ENCODE measurements around the gene RUFY1. TPM values are rescaled to one million over a fixed set of nuclear protein-coding genes. Genes with fewer than 3 reads are reported as not detected.

The RUFY1 gene, protein sequence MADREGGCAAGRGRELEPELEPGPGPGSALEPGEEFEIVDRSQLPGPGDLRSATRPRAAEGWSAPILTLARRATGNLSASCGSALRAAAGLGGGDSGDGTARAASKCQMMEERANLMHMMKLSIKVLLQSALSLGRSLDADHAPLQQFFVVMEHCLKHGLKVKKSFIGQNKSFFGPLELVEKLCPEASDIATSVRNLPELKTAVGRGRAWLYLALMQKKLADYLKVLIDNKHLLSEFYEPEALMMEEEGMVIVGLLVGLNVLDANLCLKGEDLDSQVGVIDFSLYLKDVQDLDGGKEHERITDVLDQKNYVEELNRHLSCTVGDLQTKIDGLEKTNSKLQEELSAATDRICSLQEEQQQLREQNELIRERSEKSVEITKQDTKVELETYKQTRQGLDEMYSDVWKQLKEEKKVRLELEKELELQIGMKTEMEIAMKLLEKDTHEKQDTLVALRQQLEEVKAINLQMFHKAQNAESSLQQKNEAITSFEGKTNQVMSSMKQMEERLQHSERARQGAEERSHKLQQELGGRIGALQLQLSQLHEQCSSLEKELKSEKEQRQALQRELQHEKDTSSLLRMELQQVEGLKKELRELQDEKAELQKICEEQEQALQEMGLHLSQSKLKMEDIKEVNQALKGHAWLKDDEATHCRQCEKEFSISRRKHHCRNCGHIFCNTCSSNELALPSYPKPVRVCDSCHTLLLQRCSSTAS
- total RNA-seq, result 48.3 and 49.1 TPM in 2 replicates

DNA sequence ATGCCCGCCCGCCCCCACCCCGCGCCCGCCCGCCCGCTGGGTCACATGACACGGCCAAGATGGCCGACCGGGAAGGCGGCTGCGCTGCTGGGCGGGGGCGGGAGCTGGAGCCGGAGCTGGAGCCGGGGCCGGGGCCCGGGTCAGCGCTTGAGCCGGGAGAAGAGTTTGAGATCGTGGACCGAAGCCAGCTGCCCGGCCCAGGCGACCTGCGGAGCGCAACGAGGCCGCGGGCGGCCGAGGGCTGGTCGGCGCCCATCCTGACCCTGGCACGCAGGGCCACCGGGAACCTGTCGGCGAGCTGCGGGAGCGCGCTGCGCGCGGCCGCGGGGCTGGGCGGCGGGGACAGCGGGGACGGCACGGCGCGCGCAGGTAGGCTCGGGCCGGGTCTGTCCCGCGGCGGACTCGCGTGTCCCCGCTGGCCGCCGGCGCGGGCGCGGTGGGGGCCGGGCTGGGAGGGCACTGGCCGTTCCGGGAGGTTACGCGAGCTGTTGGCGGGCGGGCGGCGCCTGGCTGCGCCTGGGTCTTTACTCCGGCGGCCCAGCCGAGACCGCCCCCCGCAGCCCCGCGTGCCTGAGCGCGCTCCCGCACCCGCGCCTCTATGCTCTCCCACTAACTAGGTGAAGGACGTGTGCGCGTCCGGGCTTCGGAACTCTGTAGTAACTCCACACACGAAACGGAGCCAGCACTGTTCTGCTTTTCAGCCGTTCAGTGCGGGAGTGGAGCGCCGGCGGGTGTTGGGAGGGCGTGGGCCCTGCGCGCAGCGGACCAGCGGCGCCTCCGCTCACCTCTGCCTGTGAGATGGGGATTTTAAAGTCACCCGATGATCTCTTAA is at the start of gene RUFY1:
RUFY1 (plus strand) TSS at position 44 of the 832 bp plus-strand sequence; CDS start at position 60, 16 bp downstream.

DNA sequence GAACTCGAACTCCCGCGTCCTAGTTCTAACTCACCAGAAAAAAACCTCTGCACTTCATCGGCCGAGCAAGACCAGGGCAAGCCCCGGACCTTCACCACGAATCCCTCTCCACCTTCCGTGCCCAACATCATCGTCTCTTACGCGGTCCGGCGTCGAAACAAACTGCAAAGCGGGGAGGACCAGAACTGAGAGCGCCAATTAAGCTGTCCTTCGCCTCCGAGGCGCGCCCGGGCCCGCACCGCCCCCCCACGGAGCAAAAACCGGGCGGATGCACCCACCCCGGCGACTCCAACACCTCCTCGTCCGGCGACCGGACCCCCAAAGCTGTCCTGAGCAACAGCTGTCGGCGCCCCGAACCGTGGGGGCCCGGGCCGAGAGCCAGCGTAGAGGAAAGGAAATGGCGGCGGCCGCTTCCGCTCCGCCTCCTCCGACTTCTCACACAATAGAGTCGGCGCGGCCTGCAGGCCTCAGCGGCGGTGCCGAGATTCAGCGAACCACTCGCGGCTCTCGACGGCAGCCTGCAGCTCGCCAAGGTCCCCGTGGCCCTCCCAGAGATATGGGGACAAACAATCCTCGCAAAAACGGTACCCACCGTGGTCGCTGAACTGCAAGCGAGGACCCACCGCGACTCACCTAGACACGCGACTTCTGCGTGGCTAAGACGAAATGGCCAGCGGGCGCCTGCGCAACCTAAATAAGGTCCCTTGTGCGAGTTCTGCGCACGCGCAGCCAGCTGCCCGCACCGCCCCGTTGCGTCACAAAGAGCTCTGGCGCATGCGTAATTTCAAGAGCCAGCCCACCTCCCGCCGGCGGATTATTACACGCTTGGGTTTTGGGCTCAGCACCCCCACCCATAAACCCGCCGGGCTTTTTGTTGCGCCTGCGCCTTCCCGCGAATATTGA is 72.9 kb downstream of the RUFY1 start, which contains the start of gene HNRNPH1:
HNRNPH1 (minus strand) TSS at position 669 of the 903 bp plus-strand sequence; CDS start at position 131, 538 bp downstream.

Other genes with a start within 250 kb of the RUFY1 start
- 32.5 and 155 TPM in 2 replicates for gene ADAMTS2, start 205.1 kb upstream of the RUFY1 start, total RNA-seq
- 407 and 475 TPM in 2 replicates for gene HNRNPH1, start 73.1 kb downstream of the RUFY1 start, total RNA-seq
- gene CBY3, start 130.5 kb downstream of the RUFY1 start, total RNA-seq, result 0.20 TPM in 1 of 2 replicates, not detected in the other
- 805 and 877 TPM in 2 replicates for gene CANX, start 148.4 kb downstream of the RUFY1 start, total RNA-seq
- gene MAML1, start 182.3 kb downstream of the RUFY1 start, total RNA-seq, result 9.7 and 10.9 TPM in 2 replicates
- 2.3 and 5.2 TPM in 2 replicates for gene LTC4S, start 243.4 kb downstream of the RUFY1 start, total RNA-seq

Data from smooth muscle cell of the pulmonary artery (primary cell).